Tibial nerve (tissue), 4 donors: Measurements from ENCODE around the gene PLCB4. TPM values are rescaled to one million over a fixed set of nuclear protein-coding genes. Genes with fewer than 3 reads are reported as not detected.

Experiments
- DNase-seq, 2 donors: peaks; one replicate each; pipeline ENCODE4 v3.0.0-alpha.2; 2019; ENCODE audit warnings: low spot score in 2 of 2
- H3K27ac ChIP-seq, 4 donors: fragments of 200-600 bp; sonication (generic) in 3 of 4; one replicate each; pipeline ENCODE4 v1.5.1; 2017 to 2019; ENCODE audit warnings: mild to moderate bottlenecking in 1 of 4
- H3K27me3 ChIP-seq, 2 donors: fragments of 200-600 bp; sonication (generic) in 1 of 2; one replicate each; pipeline versions ENCODE4 v1.5.1 to v1.6.0; 2017 to 2019
- H3K36me3 ChIP-seq, 3 donors: fragments of 200-600 bp; sonication (generic); one replicate each; pipeline ENCODE4 v1.5.1; 2018 to 2019
- H3K4me1 ChIP-seq, 4 donors: fragments of 200-600 bp; sonication (generic) in 3 of 4; one replicate each; pipeline ENCODE4 v1.5.1; 2017 to 2019
- H3K4me3 ChIP-seq, 4 donors: fragments of 200-600 bp; sonication (generic) in 3 of 4; one replicate each; pipeline ENCODE4 v1.5.1; 2017 to 2019; ENCODE audit warnings: mild to moderate bottlenecking in 1 of 4, moderate library complexity in 1 of 4
- H3K9me3 ChIP-seq, 4 donors: fragments of 200-600 bp; sonication (generic) in 3 of 4; one replicate each; pipeline ENCODE4 v1.5.1; 2017 to 2019
- CTCF ChIP-seq, 5 experiments: fragments of 200-600 bp in 3 of 5; fragments of 450-650 bp in 2 of 5; sonication (generic) in 3 of 5; IDR thresholded peaks; one replicate each; pipeline ENCODE4 v1.5.1; 2016 to 2019; ENCODE audit warnings: antibody characterized with exemption in 5 of 5, mild to moderate bottlenecking in 3 of 5, moderate library complexity in 2 of 5
- EP300 ChIP-seq, 2 donors: sonication (generic); formaldehyde crosslinking; IDR thresholded peaks; one replicate each; pipeline ENCODE4 v1.6.1; 2017; ENCODE audit warnings: antibody characterized with exemption in 2 of 2, mild to moderate bottlenecking in 1 of 2
- POLR2A ChIP-seq, 2 donors: fragments of 450-650 bp; IDR thresholded peaks; one replicate each; pipeline ENCODE4 v1.6.1; 2017; ENCODE audit warnings: antibody characterized with exemption in 2 of 2, mild to moderate bottlenecking in 2 of 2, moderate library complexity in 2 of 2
- WGBS, 2 donors: methylation state at CpG; one replicate each; pipeline ENCODE4 v1.1.5; 2018; 5-methylcytosine and 5-hydroxymethylcytosine counted together
- total RNA-seq, 4 donors: library from RNA; depleted of rRNA; stranded (reverse); fragments of >200 nt; gene quantifications; one replicate each; pipeline ENCODE4 v1.1.0, GENCODE V29; 2016

PLCB4 gene
- total RNA-seq, 4 donors from 2014 or later, result 35.7 to 52.9 (median 40.1) TPM

- no peak overlapping the region for H3K27ac ChIP-seq
- no peaks in the 10 kb centered on the region for H3K27me3 ChIP-seq
- WGBS, 2 donors, result 91 to 94% methylated on average over 3 of the region's 3 CpGs
- H3K36me3 ChIP-seq, result peaks cover 0 to 10% (median 0%) of the 10 kb centered on the region in 3 donors
- H3K4me3 ChIP-seq, result no peak overlapping the region
- H3K4me1 ChIP-seq, result peaks cover 0 to 27% (median 12%) of the 10 kb centered on the region in 4 donors
- no peak for DNase-seq
- TF ChIP-seq EP300 (IDR thresholded peaks at IDR 0.05) (no peak), POLR2A (IDR thresholded peaks at IDR 0.05) (no peak), CTCF (IDR thresholded peaks at IDR 0.05) (no peak)
- H3K9me3 ChIP-seq, result peaks cover 0 to 10% (median 0%) of the 10 kb centered on the region in 4 donors
Measured at GRCh38 chr20:9142809-9143208, 73.9 kb downstream of the PLCB4 start.

GRCh38 chr20:9143926-9144325 is 75.0 kb downstream of the PLCB4 start:
- no peak for TF ChIP-seq CTCF (IDR thresholded peaks at IDR 0.05)
- no peak for TF ChIP-seq EP300 (IDR thresholded peaks at IDR 0.05)
- no peak for TF ChIP-seq POLR2A (IDR thresholded peaks at IDR 0.05)
- Histone ChIP-seq H3K27me3 (no peaks in the 10 kb centered on the region), H3K27ac (peak overlapping the region in 1 of 4 donors; percentile 61), H3K9me3 (peaks cover 0 to 6% (median 0%) of the 10 kb centered on the region in 4 donors), H3K4me3 (no peak overlapping the region), H3K36me3 (peaks cover 0 to 6% (median 0%) of the 10 kb centered on the region in 3 donors), H3K4me1 (peaks cover 0 to 36% (median 12%) of the 10 kb centered on the region in 4 donors)
- DNase-seq, result no peak
- 36 to 42% methylated on average over 1 of the region's 1 CpG for WGBS, 2 donors

- Histone ChIP-seq H3K27me3 (no peaks in the 10 kb centered on the region), H3K27ac (peak overlapping the region in 2 of 4 donors; percentile 23 to 67), H3K4me1 (peaks cover 0 to 36% (median 12%) of the 10 kb centered on the region in 4 donors), H3K36me3 (no peaks in the 10 kb centered on the region), H3K9me3 (no peaks in the 10 kb centered on the region), H3K4me3 (no peak overlapping the region)
- DNase-seq, result no peak
- TF ChIP-seq CTCF (IDR thresholded peaks at IDR 0.05), result no peak
- no peak for TF ChIP-seq EP300 (IDR thresholded peaks at IDR 0.05)
- no peak for TF ChIP-seq POLR2A (IDR thresholded peaks at IDR 0.05)
- WGBS, 2 donors, result 12 to 17% methylated on average over 2 of the region's 2 CpGs
Measured at GRCh38 chr20:9144643-9145042, 75.8 kb downstream of the PLCB4 start.

GRCh38 chr20:9145142-9145541 is 76.3 kb downstream of the PLCB4 start:
- TF ChIP-seq POLR2A (IDR thresholded peaks at IDR 0.05) (no peak), CTCF (IDR thresholded peaks at IDR 0.05) (no peak), EP300 (IDR thresholded peaks at IDR 0.05) (no peak)
- no peaks in the 10 kb centered on the region for H3K36me3 ChIP-seq

GRCh38 chr20:9146649-9147048 is 77.8 kb downstream of the PLCB4 start:
- H3K27me3 ChIP-seq, result no peaks in the 10 kb centered on the region
- H3K9me3 ChIP-seq, result peaks cover 0 to 2% (median 0%) of the 10 kb centered on the region in 4 donors
- WGBS, 2 donors, result 93 to 95% methylated on average over 2 of the region's 2 CpGs
- H3K27ac ChIP-seq, result no peak overlapping the region
- peaks cover 0 to 36% (median 12%) of the 10 kb centered on the region in 4 donors for H3K4me1 ChIP-seq
- H3K36me3 ChIP-seq, result no peaks in the 10 kb centered on the region
- no peak overlapping the region for H3K4me3 ChIP-seq
- TF ChIP-seq POLR2A (IDR thresholded peaks at IDR 0.05) (no peak), CTCF (IDR thresholded peaks at IDR 0.05) (no peak), EP300 (IDR thresholded peaks at IDR 0.05) (no peak)
- no peak for DNase-seq

More at GRCh38 chr20:9145142-9145541, 76.3 kb downstream of the PLCB4 start:
- no peak overlapping the region for H3K4me3 ChIP-seq
- H3K27me3 ChIP-seq, result no peaks in the 10 kb centered on the region
- H3K4me1 ChIP-seq, result peaks cover 0 to 36% (median 12%) of the 10 kb centered on the region in 4 donors
- no peak for DNase-seq
- no peaks in the 10 kb centered on the region for H3K9me3 ChIP-seq
- peak overlapping the region in 1 of 4 donors; percentile 67 for H3K27ac ChIP-seq
